Cardiac fibroblast (primary cell): ENCODE data around the gene CPNE2.
"Not testable (repeated sequence)": the region's sequence is repeated elsewhere in the genome, so short reads cannot be mapped to it uniquely, and the experiment has no call there.

ENCODE experiments used
- DNase-seq, 2 donors: peaks; one replicate each; pipeline versions ENCODE4 v3.0.0 to v3.0.0-alpha.2; 2010; ENCODE audit warnings: low read depth in 2 of 2
- H3K4me3 ChIP-seq, 2 donors: replicated peaks in 1 of 2; 1 replicate in 1 of 2; 2 replicates in 1 of 2; pipeline ENCODE4 v1.5.1; 2011; ENCODE audit warnings: low read depth in 2 of 2, low read length in 2 of 2, mild to moderate bottlenecking in 2 of 2, moderate library complexity in 1 of 2
- CTCF ChIP-seq: IDR thresholded peaks from one replicate; pipeline ENCODE4 v1.5.1; 2011; ENCODE audit warnings: low read depth, mild to moderate bottlenecking, low read length, inconsistent platforms

CPNE2 gene

GRCh38 chr16:57096793-57097192 lies 4.4 kb downstream of the CPNE2 start:
- no peak for TF ChIP-seq CTCF
- no peak for DNase-seq

DNA sequence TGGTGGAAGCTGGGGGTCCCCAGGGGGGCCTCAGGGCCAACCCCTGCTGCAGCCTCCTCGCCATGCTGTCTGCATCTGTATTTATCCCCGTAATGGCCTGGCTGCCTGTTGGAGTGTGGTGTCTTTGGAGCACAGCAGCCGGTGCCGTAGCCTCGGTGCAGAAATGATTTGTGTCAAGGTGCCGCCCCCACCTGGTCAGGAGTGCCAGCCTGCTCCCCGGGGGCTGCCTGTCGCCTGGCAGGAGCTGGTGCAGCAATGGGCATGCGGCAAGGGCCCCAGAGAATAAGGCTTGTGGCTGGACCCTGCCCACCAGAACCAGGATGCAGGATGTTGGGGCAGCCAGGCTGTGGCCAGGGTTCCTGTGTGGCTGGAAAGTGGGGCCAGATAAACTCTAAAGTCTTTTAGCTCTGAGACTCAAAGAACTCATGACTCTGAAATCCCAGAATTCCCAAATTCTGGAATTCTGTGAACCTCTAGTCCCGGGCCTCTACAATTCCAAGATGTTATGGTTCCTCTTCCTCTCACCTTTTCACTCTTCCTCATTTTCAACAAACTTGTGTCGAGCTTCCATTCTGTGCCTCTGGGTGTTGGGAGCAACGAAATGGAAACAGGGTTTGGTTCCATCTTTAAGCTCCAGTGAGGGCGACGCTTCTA lies 5.9 kb downstream of the CPNE2 start:
- no peak for TF ChIP-seq CTCF
- no peak overlapping the region for H3K4me3 ChIP-seq
- DNase-seq: no peak

More at GRCh38 chr16:57096793-57097192, 4.4 kb downstream of the CPNE2 start:
- no peak overlapping the region for H3K4me3 ChIP-seq

- H3K4me3 ChIP-seq: not testable (repeated sequence)
- peak; percentile 38 to 52 for DNase-seq
Observed at GRCh38 chr16:57099965-57100364, 7.6 kb downstream of the CPNE2 start.

- TF ChIP-seq CTCF: no peak
- no peak for DNase-seq
- no peak overlapping the region for H3K4me3 ChIP-seq
Observed at GRCh38 chr16:57100445-57100844, 8.1 kb downstream of the CPNE2 start.

- H3K4me3 ChIP-seq: no peak overlapping the region
- DNase-seq: no peak
Observed at GRCh38 chr16:57102888-57103851, 10.8 kb downstream of the CPNE2 start.

GRCh38 chr16:57104706-57105105 lies 12.3 kb downstream of the CPNE2 start:
- TF ChIP-seq CTCF: no peak
- DNase-seq: no peak

More at GRCh38 chr16:57102888-57103851, 10.8 kb downstream of the CPNE2 start:
- TF ChIP-seq CTCF: no peak

DNA sequence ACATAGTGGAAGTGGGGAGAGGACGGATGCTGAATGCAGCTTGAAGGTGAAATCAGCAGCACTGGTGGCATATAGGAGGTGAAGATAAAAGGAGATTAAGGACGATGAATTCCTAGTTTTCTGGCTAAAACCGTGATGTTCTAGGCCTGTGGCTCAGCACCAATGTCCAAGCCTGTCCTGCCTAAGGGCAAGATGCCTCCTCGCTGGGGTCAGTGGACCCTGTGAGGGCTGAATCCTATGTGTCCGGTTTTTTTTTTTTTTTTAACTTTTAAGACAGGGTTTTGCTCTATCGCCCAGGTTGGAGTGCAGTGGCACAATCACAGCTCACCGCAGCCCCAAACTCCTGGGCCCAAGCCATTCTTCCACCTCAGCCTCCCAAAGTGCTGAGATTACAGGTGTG lies 12.8 kb downstream of the CPNE2 start:
- no peak overlapping the region for H3K4me3 ChIP-seq
- TF ChIP-seq CTCF: no peak
- DNase-seq: no peak

More at GRCh38 chr16:57104706-57105105, 12.3 kb downstream of the CPNE2 start:
- H3K4me3 ChIP-seq: no peak overlapping the region
